ENCODE results near the gene TMC2.

- TF ChIP-seq CTCF (IDR thresholded peaks at IDR 0.05; ENCODE audit: insufficient read depth, low read length, poor library complexity, severe bottlenecking) (no peak), EZH2phosphoT487 (conservative IDR thresholded peaks at IDR 0.05; ENCODE audit: low read length) (no peak)
These were observed 143.7 kb downstream of the TMC2 start for GRCh38 chr20:2680046-2680445.
